Astrocyte (in vitro differentiated cells and primary cell): ENCODE results near the gene ARTN. TPM values are rescaled to one million over a fixed set of nuclear protein-coding genes. Genes with fewer than 3 reads are reported as not detected.
A peak's percentile ranks its signal among the peaks of the same experiment; 100 is the strongest.

Source experiments
- DNase-seq: peaks from one replicate; pipeline ENCODE4 v3.0.0-alpha.2; 2010; ENCODE audit warnings: low read depth
- FAIRE-seq: peaks from 2 replicates; lab custom pipeline; 2011; peaks lifted over from hg19 to GRCh38; lab: Jason Lieb, UNC
- H2AFZ ChIP-seq: 2 replicates; pipeline ENCODE4 v1.6.0; 2012; ENCODE audit warnings: low read depth, low read length, inconsistent platforms
- H3K27ac ChIP-seq: 2 replicates; pipeline ENCODE4 v1.5.1; 2011; ENCODE audit warnings: low read depth, low read length, inconsistent platforms
- H3K27me3 ChIP-seq: 2 replicates; pipeline ENCODE4 v1.6.0; 2011; ENCODE audit warnings: low read length, inconsistent platforms; ENCODE audit not compliant: insufficient read depth
- H3K36me3 ChIP-seq: 2 replicates; pipeline ENCODE4 v1.5.1; 2011; ENCODE audit warnings: low read length, inconsistent platforms; ENCODE audit not compliant: insufficient read depth
- H3K4me1 ChIP-seq: 2 replicates; pipeline ENCODE4 v1.5.1; 2011; ENCODE audit warnings: low read length, inconsistent platforms; ENCODE audit not compliant: insufficient read depth
- H3K4me2 ChIP-seq: 2 replicates; pipeline ENCODE4 v1.6.0; 2012; ENCODE audit warnings: low read length, inconsistent platforms
- H3K4me3 ChIP-seq: 2 replicates; pipeline ENCODE4 v1.5.1; 2011; ENCODE audit warnings: low read depth, mild to moderate bottlenecking, low read length, inconsistent platforms; ENCODE audit not compliant: insufficient read depth
- H3K79me2 ChIP-seq: 2 replicates; pipeline ENCODE4 v1.6.0; 2012; ENCODE audit warnings: mild to moderate bottlenecking, low read length, inconsistent platforms; ENCODE audit not compliant: insufficient read depth
- H3K9ac ChIP-seq: 2 replicates; pipeline ENCODE4 v1.6.0; 2012; ENCODE audit warnings: mild to moderate bottlenecking, low read length, inconsistent platforms
- H3K9me3 ChIP-seq: 2 replicates; pipeline ENCODE4 v1.5.1; 2012; ENCODE audit warnings: low read depth, mild to moderate bottlenecking, low read length, inconsistent platforms; ENCODE audit not compliant: insufficient read depth
- H4K20me1 ChIP-seq: 2 replicates; pipeline ENCODE4 v1.6.0; 2012; ENCODE audit warnings: low read length, inconsistent platforms; ENCODE audit not compliant: insufficient read depth
- H3K27ac Mint-ChIP-seq: one replicate; pipeline ENCODE4 v1.8.0; 2021; ENCODE audit warnings: mild to moderate bottlenecking, mixed read lengths; ENCODE audit not compliant: unreplicated experiment
- H3K27me3 Mint-ChIP-seq: one replicate; pipeline ENCODE4 v1.8.0; 2021; ENCODE audit warnings: low read depth, mixed read lengths; ENCODE audit not compliant: unreplicated experiment
- H3K36me3 Mint-ChIP-seq: one replicate; pipeline ENCODE4 v1.8.0; 2021; ENCODE audit warnings: low read depth, mixed read lengths; ENCODE audit not compliant: unreplicated experiment
- H3K4me1 Mint-ChIP-seq: one replicate; pipeline ENCODE4 v1.8.0; 2021; ENCODE audit warnings: low read depth, mixed read lengths; ENCODE audit not compliant: unreplicated experiment
- H3K4me3 Mint-ChIP-seq: one replicate; pipeline ENCODE4 v1.8.0; 2021; ENCODE audit warnings: mild to moderate bottlenecking, moderate library complexity, mixed read lengths; ENCODE audit not compliant: unreplicated experiment
- H3K9me3 Mint-ChIP-seq: one replicate; pipeline ENCODE4 v1.8.0; 2021; ENCODE audit warnings: mild to moderate bottlenecking, mixed read lengths; ENCODE audit not compliant: unreplicated experiment
- CTCF ChIP-seq: IDR thresholded peaks from 2 replicates; pipeline ENCODE4 v1.5.1; 2011; ENCODE audit warnings: low read depth, mild to moderate bottlenecking, inconsistent platforms, low read length, moderate library complexity; ENCODE audit not compliant: insufficient read depth
- EZH2 ChIP-seq: IDR thresholded peaks from 2 replicates; pipeline ENCODE4 v1.6.1; 2012; ENCODE audit warnings: mild to moderate bottlenecking, low read length, inconsistent platforms; ENCODE audit not compliant: insufficient read depth
- total RNA-seq: library from RNA; stranded (reverse); gene quantifications from 2 replicates; pipeline ENCODE4 v1.2.1, GENCODE V29; 2021

The ARTN gene
- total RNA-seq, 1 donor from 2014 or later: 1.5 TPM

GRCh38 chr1:43968348-43968948, 34.8 kb downstream of the ARTN start:
- peaks cover 17% of the 10 kb centered on the region for H4K20me1 ChIP-seq
- H2AFZ ChIP-seq: no peak overlapping the region
- Mint-ChIP-seq H3K4me1 (peaks cover 6% of the 10 kb centered on the region), H3K27ac (no peak overlapping the region), H3K27me3 (no peaks in the 10 kb centered on the region), H3K9me3 (no peaks in the 10 kb centered on the region), H3K36me3 (peaks cover 14% of the 10 kb centered on the region), H3K4me3 (peak overlapping the region; percentile 4)
- H3K9ac ChIP-seq: no peak overlapping the region
- TF ChIP-seq CTCF (no peak), EZH2 (no peak)
- peaks cover 2% of the 10 kb centered on the region for H3K36me3 ChIP-seq
- DNase-seq (no peak), FAIRE-seq (no peak)
- H3K27me3 ChIP-seq: no peaks in the 10 kb centered on the region
- peaks cover 17% of the 10 kb centered on the region for H3K79me2 ChIP-seq
- H3K4me3 ChIP-seq: no peak overlapping the region
- peaks cover 6% of the 10 kb centered on the region for H3K4me1 ChIP-seq
- no peak overlapping the region for H3K27ac ChIP-seq
- no peaks in the 10 kb centered on the region for H3K9me3 ChIP-seq
- no peak overlapping the region for H3K4me2 ChIP-seq

GRCh38 chr1:43969416-43969745, 35.8 kb downstream of the ARTN start:
- H3K9me3 ChIP-seq: no peaks in the 10 kb centered on the region
- DNase-seq (no peak), FAIRE-seq (no peak)
- H3K27ac Mint-ChIP-seq: no peak overlapping the region
- no peak overlapping the region for H2AFZ ChIP-seq
- H3K9me3 Mint-ChIP-seq: no peaks in the 10 kb centered on the region
- no peaks in the 10 kb centered on the region for H3K27me3 ChIP-seq
- peaks cover 3% of the 10 kb centered on the region for H3K36me3 ChIP-seq
- peaks cover 14% of the 10 kb centered on the region for H3K36me3 Mint-ChIP-seq
- H3K4me3 Mint-ChIP-seq: peak overlapping the region; percentile 96
- H3K4me1 ChIP-seq: peaks cover 12% of the 10 kb centered on the region
- H3K4me3 ChIP-seq: no peak overlapping the region
- peaks cover 6% of the 10 kb centered on the region for H3K4me1 Mint-ChIP-seq
- H3K27ac ChIP-seq: no peak overlapping the region
- H3K9ac ChIP-seq: no peak overlapping the region
- H3K27me3 Mint-ChIP-seq: no peaks in the 10 kb centered on the region
- peaks cover 17% of the 10 kb centered on the region for H4K20me1 ChIP-seq
- TF ChIP-seq CTCF (no peak), EZH2 (no peak)
- H3K79me2 ChIP-seq: peaks cover 17% of the 10 kb centered on the region
- peak overlapping the region; percentile 95 for H3K4me2 ChIP-seq

GRCh38 chr1:43969746-43970466, 36.3 kb downstream of the ARTN start, which contains the start of gene DPH2:
Gene DPH2 (plus strand): TSS chr1:43970010. CDS start chr1:43970176, 166 bp downstream.
- TF ChIP-seq EZH2 (no peak), CTCF (no peak)
- Histone ChIP-seq H3K27me3 (no peaks in the 10 kb centered on the region), H3K9me3 (no peaks in the 10 kb centered on the region), H3K27ac (peak within 1 kb of the TSS; percentile 5), H3K9ac (peak within 1 kb of the TSS; percentile 85), H3K4me3 (peak within 1 kb of the TSS; percentile 97), H4K20me1 (peaks cover 14% of the 10 kb centered on the region), H3K36me3 (peaks cover 3% of the 10 kb centered on the region), H3K4me1 (peaks cover 14% of the 10 kb centered on the region), H3K4me2 (peak within 1 kb of the TSS; percentile 95), H2AFZ (peak within 1 kb of the TSS; percentile 74), H3K79me2 (peaks cover 19% of the 10 kb centered on the region)
- FAIRE-seq (peak; percentile 77), DNase-seq (peak; percentile 92)
- H3K27me3 Mint-ChIP-seq: no peaks in the 10 kb centered on the region
- H3K27ac Mint-ChIP-seq: peak within 1 kb of the TSS; percentile 70
- peaks cover 14% of the 10 kb centered on the region for H3K36me3 Mint-ChIP-seq
- H3K9me3 Mint-ChIP-seq: no peaks in the 10 kb centered on the region
- H3K4me1 Mint-ChIP-seq: peaks cover 6% of the 10 kb centered on the region
- peak within 1 kb of the TSS; percentile 96 for H3K4me3 Mint-ChIP-seq
